Neural cell (in vitro differentiated cells): ENCODE data around the gene ROBO1. TPM values are rescaled to one million over a fixed set of nuclear protein-coding genes. Genes with fewer than 3 reads are reported as not detected.
A peak's percentile ranks its signal among the peaks of the same experiment; 100 is the strongest.

Experiments used
- H2AFZ ChIP-seq: fragments of 200-600, 300-800 bp; sonication (generic), shearing (Covaris generic); 2 replicates; pipeline ENCODE4 v1.6.0; 2014; ENCODE audit warnings: low read depth, mild to moderate bottlenecking, antibody characterized with exemption, low read length, moderate library complexity
- H3F3A ChIP-seq: fragments of 200-600 bp; shearing (Covaris generic); 2 replicates; pipeline ENCODE4 v1.6.1; 2016; ENCODE audit warnings: mild to moderate bottlenecking, moderate library complexity, mixed read lengths, antibody characterized with exemption, low read length; ENCODE audit not compliant: insufficient read depth, poor library complexity, severe bottlenecking
- H3K27ac ChIP-seq: fragments of 200-600, 300-800 bp; sonication (generic), shearing (Covaris generic); 2 replicates; pipeline ENCODE4 v1.5.1; 2014; ENCODE audit warnings: mild to moderate bottlenecking, low read length, moderate library complexity
- H3K27me3 ChIP-seq: fragments of 300-800, 200-600 bp; sonication (generic), shearing (Covaris generic); 2 replicates; pipeline ENCODE4 v1.6.0; 2014; ENCODE audit warnings: mild to moderate bottlenecking, low read depth, low read length, moderate library complexity; ENCODE audit not compliant: insufficient read depth
- H3K36me3 ChIP-seq: fragments of 300-800, 200-600 bp; sonication (generic), shearing (Covaris generic); 2 replicates; pipeline ENCODE4 v1.5.1; 2014; ENCODE audit warnings: mild to moderate bottlenecking, antibody characterized with exemption, low read length, moderate library complexity; ENCODE audit not compliant: insufficient read depth
- H3K4me2 ChIP-seq: fragments of 300-800, 200-600 bp; sonication (generic), shearing (Covaris generic); 2 replicates; pipeline ENCODE4 v1.6.0; 2014; ENCODE audit warnings: mild to moderate bottlenecking, low read length
- H3K4me3 ChIP-seq: fragments of 300-800, 200-600 bp; sonication (generic), shearing (Covaris generic); 2 replicates; pipeline ENCODE4 v1.5.1; 2014; ENCODE audit warnings: mild to moderate bottlenecking, low read length, moderate library complexity
- H3K79me2 ChIP-seq: fragments of 200-600 bp; shearing (Covaris generic); replicated peaks from 2 replicates; pipeline ENCODE4 v1.6.0; 2014; ENCODE audit warnings: mild to moderate bottlenecking, low read length, moderate library complexity; ENCODE audit not compliant: insufficient read depth
- H3K9ac ChIP-seq: fragments of 300-800, 200-600 bp; sonication (generic), shearing (Covaris generic); 2 replicates; pipeline ENCODE4 v1.6.1; 2016; ENCODE audit warnings: mild to moderate bottlenecking, low read length, mixed read lengths
- H3K9me2 ChIP-seq: fragments of 200-600 bp; shearing (Covaris generic); 2 replicates; pipeline ENCODE4 v1.6.1; 2016; ENCODE audit warnings: mild to moderate bottlenecking, low read length, mixed read lengths; ENCODE audit not compliant: insufficient read depth
- H3K9me3 ChIP-seq: fragments of 200-600, 300-800 bp; sonication (generic), shearing (Covaris generic); 2 replicates; pipeline ENCODE4 v1.6.1; 2016; ENCODE audit warnings: mild to moderate bottlenecking, mixed run types, low read length, moderate library complexity, mixed read lengths
- H4K20me1 ChIP-seq: fragments of 200-600 bp; shearing (Covaris generic); 2 replicates; pipeline ENCODE4 v1.6.1; 2016; ENCODE audit warnings: mild to moderate bottlenecking, mixed run types; ENCODE audit not compliant: insufficient read depth
- CTCF ChIP-seq: fragments of 450-650 bp; IDR thresholded peaks from 2 replicates; pipeline ENCODE4 v1.5.1; 2014; ENCODE audit warnings: antibody characterized with exemption, mild to moderate bottlenecking, moderate library complexity; ENCODE audit not compliant: poor library complexity, severe bottlenecking
- EP300 ChIP-seq: fragments of 450-650 bp; conservative IDR thresholded peaks from 2 replicates; pipeline ENCODE4 v1.6.1; 2014; ENCODE audit warnings: antibody characterized with exemption, mild to moderate bottlenecking, moderate library complexity; ENCODE audit not compliant: poor library complexity, severe bottlenecking
- EZH2 ChIP-seq: fragments of 200-600, 300-800 bp; shearing (Covaris generic), sonication (generic); IDR thresholded peaks from 2 replicates; pipeline ENCODE4 v1.6.1; 2014; ENCODE audit warnings: antibody characterized with exemption, low read length, borderline replicate concordance, mild to moderate bottlenecking; ENCODE audit not compliant: insufficient read depth, poor library complexity, severe bottlenecking
- MXI1 ChIP-seq: fragments of 450-650 bp; conservative IDR thresholded peaks from 2 replicates; pipeline ENCODE4 v1.6.1; 2014; ENCODE audit warnings: antibody characterized with exemption, mild to moderate bottlenecking; ENCODE audit not compliant: poor library complexity, severe bottlenecking
- POLR2AphosphoS5 ChIP-seq: IDR thresholded peaks from 2 replicates; pipeline ENCODE4 v1.6.1; 2012
- RAD21 ChIP-seq: fragments of 450-650 bp; conservative IDR thresholded peaks from 2 replicates; pipeline ENCODE4 v1.6.1; 2014; ENCODE audit warnings: antibody characterized with exemption, mild to moderate bottlenecking, moderate library complexity
- REST ChIP-seq: IDR thresholded peaks from 2 replicates; pipeline ENCODE4 v1.6.1; 2012; ENCODE audit warnings: borderline replicate concordance
- SMC3 ChIP-seq: fragments of 450-650 bp; conservative IDR thresholded peaks from 2 replicates; pipeline ENCODE4 v1.6.1; 2014; ENCODE audit warnings: antibody characterized with exemption, mild to moderate bottlenecking, moderate library complexity; ENCODE audit not compliant: poor library complexity
- TAF1 ChIP-seq: IDR thresholded peaks from 2 replicates; pipeline ENCODE4 v1.6.1; 2012; ENCODE audit warnings: low read depth
- polyA plus RNA-seq: library from polyadenylated mRNA; depleted of rRNA; stranded (reverse); fragments of >200 nt; gene quantifications from 2 replicates; pipeline ENCODE4 v1.2.3, GENCODE V29; 2014

ROBO1 gene
- polyA plus RNA-seq, 1 donor from 2014 or later = 183 TPM

GRCh38 chr3:79003994-79004393 lies 763.8 kb downstream of the ROBO1 start:
- Histone ChIP-seq H3K79me2 (peaks cover 90% of the 10 kb centered on the region), H3K9me2 (no peaks in the 10 kb centered on the region), H3K4me2 (no peak overlapping the region), H3K36me3 (no peaks in the 10 kb centered on the region), H3F3A (no peaks in the 10 kb centered on the region), H2AFZ (no peak overlapping the region), H3K4me3 (peak overlapping the region; percentile 4), H3K9ac (no peak overlapping the region), H3K27me3 (no peaks in the 10 kb centered on the region), H3K9me3 (no peaks in the 10 kb centered on the region), H3K27ac (no peak overlapping the region), H4K20me1 (no peaks in the 10 kb centered on the region)
- TF ChIP-seq REST (no peak), POLR2AphosphoS5 (no peak), CTCF (no peak), TAF1 (no peak), EP300 (no peak), EZH2 (no peak), MXI1 (no peak), RAD21 (no peak), SMC3 (no peak)

GRCh38 chr3:79002465-79003372 lies 765.1 kb downstream of the ROBO1 start:
- Histone ChIP-seq H3K27ac (no peak overlapping the region), H4K20me1 (no peaks in the 10 kb centered on the region), H3K36me3 (no peaks in the 10 kb centered on the region), H3K9ac (no peak overlapping the region), H3K9me2 (no peaks in the 10 kb centered on the region), H3K9me3 (no peaks in the 10 kb centered on the region), H3K27me3 (no peaks in the 10 kb centered on the region), H3K79me2 (peaks cover 90% of the 10 kb centered on the region), H3K4me3 (no peak overlapping the region), H3F3A (no peaks in the 10 kb centered on the region), H2AFZ (no peak overlapping the region), H3K4me2 (no peak overlapping the region)
- TF ChIP-seq MXI1 (no peak), CTCF (no peak), TAF1 (no peak), EP300 (peak; percentile 19), SMC3 (no peak)
